Upper lobe of left lung (tissue), 6 donors: ENCODE data around the gene LENEP. TPM values are rescaled to one million over a fixed set of nuclear protein-coding genes. Genes with fewer than 3 reads are reported as not detected.

ENCODE experiments used
- ATAC-seq, 2 donors: fragments of 200-7000 bp; cut with Tn5 transposase; one replicate each; pipeline ENCODE4 v1.9.1; 2022; ENCODE audit warnings: mild to moderate bottlenecking in 2 of 2, moderate library complexity in 2 of 2; ENCODE audit not compliant: low FRiP score in 2 of 2
- DNase-seq, 2 donors: peaks; one replicate each; pipeline ENCODE4 v3.0.0-alpha.2; 2019 to 2020
- H3K27ac ChIP-seq, 4 donors: fragments of 200-600 bp; sonication (generic); one replicate each; pipeline ENCODE4 v1.5.1; 2016 to 2019
- H3K27me3 ChIP-seq, 4 donors: fragments of 200-600 bp; sonication (generic); one replicate each; pipeline ENCODE4 v1.5.1; 2017 to 2019
- H3K36me3 ChIP-seq, 4 donors: fragments of 200-600 bp; sonication (generic); one replicate each; pipeline ENCODE4 v1.5.1; 2016 to 2019
- H3K4me1 ChIP-seq, 4 donors: fragments of 200-600 bp; sonication (generic); one replicate each; pipeline ENCODE4 v1.5.1; 2018 to 2019
- H3K4me3 ChIP-seq, 4 donors: fragments of 200-600 bp; sonication (generic); one replicate each; pipeline ENCODE4 v1.5.1; 2017 to 2019; ENCODE audit warnings: mild to moderate bottlenecking in 2 of 4, moderate library complexity in 1 of 4
- H3K9me3 ChIP-seq, 4 donors: fragments of 200-600 bp; sonication (generic); one replicate each; pipeline ENCODE4 v1.5.1; 2018 to 2019
- CTCF ChIP-seq, 6 experiments: fragments of 450-650 bp in 4 of 6; fragments of 200-600 bp in 2 of 6; sonication (generic) in 2 of 6; IDR thresholded peaks; one replicate each; pipeline ENCODE4 v1.5.1; 2016 to 2019; ENCODE audit warnings: antibody characterized with exemption in 6 of 6
- EP300 ChIP-seq, 4 donors: sonication (generic); formaldehyde crosslinking; IDR thresholded peaks; one replicate each; pipeline ENCODE4 v1.5.1; 2017; ENCODE audit warnings: antibody characterized with exemption in 4 of 4, control low read depth in 2 of 4
- POLR2A ChIP-seq, 4 donors: fragments of 450-650 bp; IDR thresholded peaks; one replicate each; pipeline ENCODE4 v1.5.1; 2016 to 2017; ENCODE audit warnings: antibody characterized with exemption in 4 of 4, mild to moderate bottlenecking in 2 of 4
- POLR2AphosphoS5 ChIP-seq, 2 donors: sonication (generic); formaldehyde crosslinking; IDR thresholded peaks; one replicate each; pipeline ENCODE4 v1.5.1; 2017; ENCODE audit warnings: antibody characterized with exemption in 2 of 2
- WGBS, 2 donors: methylation state at CpG; one replicate each; pipeline ENCODE4 v1.1.5; 2017 to 2018; 5-methylcytosine and 5-hydroxymethylcytosine counted together
- total RNA-seq, 6 donors: library from RNA; depleted of rRNA in 4 of 6; stranded (reverse); fragments of >200 nt in 4 of 6; gene quantifications; one replicate each; pipeline versions ENCODE4 v1.1.0 to v1.2.1, GENCODE V29; 2016 to 2021
- donor health status: DM: no; HTN: no; CAD: no; lungs with moderate emphysema.
- donor health status: DM: no; HTN: yes; CAD: no; lungs with severe emphysema.

Gene LENEP
- total RNA-seq, 6 donors from 2014 or later = 0.57 to 1.0 TPM; not detected in 4

- H3K9me3 ChIP-seq = no peaks in the 10 kb centered on the region
- WGBS, 2 donors = 0 to 2% methylated on average over 1 to 13 of the region's 13 CpGs
- peaks cover 29 to 41% (median 35%) of the 10 kb centered on the region in 4 donors for H3K4me1 ChIP-seq
- peak overlapping the region; percentile 93 to 100 (median 96) for H3K27ac ChIP-seq
- ATAC-seq (no peak), DNase-seq (peak in 1 of 2 donors; percentile 67)
- peak overlapping the region; percentile 83 to 94 (median 92) for H3K4me3 ChIP-seq
- H3K27me3 ChIP-seq = no peaks in the 10 kb centered on the region
- TF ChIP-seq POLR2A (IDR thresholded peaks at IDR 0.05) (no peak), CTCF (IDR thresholded peaks at IDR 0.05) (no peak), EP300 (IDR thresholded peaks at IDR 0.05) (no peak), POLR2AphosphoS5 (IDR thresholded peaks at IDR 0.05) (no peak)
- no peaks in the 10 kb centered on the region for H3K36me3 ChIP-seq
Measured at GRCh38 chr1:155000411-155000725, 7.0 kb downstream of the LENEP start.

- 0 to 1% methylated on average over 11 to 39 of the region's 43 CpGs for WGBS, 2 donors
- Histone ChIP-seq H3K4me1 (peaks cover 34 to 46% (median 39%) of the 10 kb centered on the region in 4 donors), H3K9me3 (no peaks in the 10 kb centered on the region), H3K4me3 (peak overlapping the region; percentile 83 to 94 (median 92)), H3K27ac (peak overlapping the region; percentile 93 to 100 (median 96)), H3K36me3 (no peaks in the 10 kb centered on the region), H3K27me3 (no peaks in the 10 kb centered on the region)
- DNase-seq (peak; percentile 95 to 96), ATAC-seq (peak; percentile 80 to 88)
- TF ChIP-seq POLR2A (IDR thresholded peaks at IDR 0.05) (peak in 3 of 4 donors; percentile 56 to 94 (median 85)), POLR2AphosphoS5 (IDR thresholded peaks at IDR 0.05) (peak; percentile 62 to 84), EP300 (IDR thresholded peaks at IDR 0.05) (peak in 1 of 4 donors; percentile 68), CTCF (IDR thresholded peaks at IDR 0.05) (peak in 3 of 6 experiments; percentile 17 to 48 (median 33))
Measured at GRCh38 chr1:155000726-155001424, 7.5 kb downstream of the LENEP start.

GRCh38 chr1:155001425-155001674, 8.0 kb downstream of the LENEP start:
- Histone ChIP-seq H3K36me3 (no peaks in the 10 kb centered on the region), H3K4me3 (peak overlapping the region; percentile 83 to 94 (median 92)), H3K27me3 (no peaks in the 10 kb centered on the region), H3K9me3 (no peaks in the 10 kb centered on the region), H3K4me1 (peaks cover 39 to 51% (median 43%) of the 10 kb centered on the region in 4 donors), H3K27ac (peak overlapping the region; percentile 93 to 100 (median 96))
- ATAC-seq (no peak), DNase-seq (no peak)
- WGBS, 2 donors = 0% methylated on average over 9 to 11 of the region's 11 CpGs
- TF ChIP-seq EP300 (IDR thresholded peaks at IDR 0.05) (no peak), POLR2A (IDR thresholded peaks at IDR 0.05) (no peak), CTCF (IDR thresholded peaks at IDR 0.05) (no peak), POLR2AphosphoS5 (IDR thresholded peaks at IDR 0.05) (no peak)

GRCh38 chr1:155001675-155002463, 8.5 kb downstream of the LENEP start:
- ATAC-seq = peak; percentile 92 to 95
- peak; percentile 98 to 100 for DNase-seq
- Histone ChIP-seq H3K4me1 (peaks cover 44 to 56% (median 49%) of the 10 kb centered on the region in 4 donors), H3K27ac (peak overlapping the region; percentile 93 to 100 (median 96)), H3K9me3 (no peaks in the 10 kb centered on the region), H3K27me3 (no peaks in the 10 kb centered on the region), H3K36me3 (no peaks in the 10 kb centered on the region), H3K4me3 (peak overlapping the region; percentile 83 to 94 (median 92))
- peak in 2 of 4 donors; percentile 32 to 82 for TF ChIP-seq POLR2A (IDR thresholded peaks at IDR 0.05)
- TF ChIP-seq EP300 (IDR thresholded peaks at IDR 0.05) = no peak
- TF ChIP-seq CTCF (IDR thresholded peaks at IDR 0.05) = peak; percentile 20 to 43 (median 36)
- TF ChIP-seq POLR2AphosphoS5 (IDR thresholded peaks at IDR 0.05) = peak; percentile 86
- WGBS, 2 donors = 0 to 1% methylated on average over 14 to 37 of the region's 38 CpGs
